HG02642 (cell line): ENCODE measurements around the gene PIAS3.
A peak's percentile ranks its signal among the peaks of the same experiment; 100 is the strongest.
"Not testable (repeated sequence)": the region's sequence is repeated elsewhere in the genome, so short reads cannot be mapped to it uniquely, and the experiment has no call there.

ENCODE experiments used
- ATAC-seq: cut with Tn5 transposase; IDR thresholded peaks from one replicate; pipeline ENCODE4 v1.9.1; 2021; ENCODE audit warnings: mild to moderate bottlenecking; ENCODE audit not compliant: unreplicated experiment, poor library complexity

Gene PIAS3

DNA sequence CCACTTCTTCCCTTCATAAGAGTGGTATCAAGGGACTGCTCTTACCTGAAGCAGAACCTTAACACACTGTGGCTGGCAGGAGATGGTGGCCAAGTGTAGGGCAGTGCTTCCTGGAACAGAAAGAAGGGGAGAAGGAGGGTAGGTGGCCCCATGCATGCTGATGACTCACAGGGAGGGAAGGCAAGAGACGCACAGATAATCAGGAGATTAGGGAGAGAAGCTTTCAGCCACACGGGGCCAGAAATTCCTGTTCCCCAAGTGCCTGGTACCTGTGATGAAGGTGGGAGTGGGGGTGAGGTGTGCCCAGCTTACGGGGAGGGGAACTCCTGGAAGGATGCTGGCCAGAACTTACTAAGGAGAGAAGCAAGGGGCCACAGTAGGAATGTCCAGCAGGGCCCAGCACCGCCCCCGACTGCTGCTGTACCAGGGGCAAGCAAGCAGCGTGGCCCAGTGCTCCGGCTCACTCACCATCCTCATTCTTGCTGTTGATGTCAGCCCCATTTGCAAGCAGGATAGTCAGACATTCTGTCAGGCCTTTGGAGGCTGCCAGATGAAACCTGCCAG is 19.1 kb upstream of the PIAS3 start:
- ATAC-seq = no peak

GRCh38 chr1:145874646-145875045 is 15.8 kb upstream of the PIAS3 start:
- no peak for ATAC-seq

DNA sequence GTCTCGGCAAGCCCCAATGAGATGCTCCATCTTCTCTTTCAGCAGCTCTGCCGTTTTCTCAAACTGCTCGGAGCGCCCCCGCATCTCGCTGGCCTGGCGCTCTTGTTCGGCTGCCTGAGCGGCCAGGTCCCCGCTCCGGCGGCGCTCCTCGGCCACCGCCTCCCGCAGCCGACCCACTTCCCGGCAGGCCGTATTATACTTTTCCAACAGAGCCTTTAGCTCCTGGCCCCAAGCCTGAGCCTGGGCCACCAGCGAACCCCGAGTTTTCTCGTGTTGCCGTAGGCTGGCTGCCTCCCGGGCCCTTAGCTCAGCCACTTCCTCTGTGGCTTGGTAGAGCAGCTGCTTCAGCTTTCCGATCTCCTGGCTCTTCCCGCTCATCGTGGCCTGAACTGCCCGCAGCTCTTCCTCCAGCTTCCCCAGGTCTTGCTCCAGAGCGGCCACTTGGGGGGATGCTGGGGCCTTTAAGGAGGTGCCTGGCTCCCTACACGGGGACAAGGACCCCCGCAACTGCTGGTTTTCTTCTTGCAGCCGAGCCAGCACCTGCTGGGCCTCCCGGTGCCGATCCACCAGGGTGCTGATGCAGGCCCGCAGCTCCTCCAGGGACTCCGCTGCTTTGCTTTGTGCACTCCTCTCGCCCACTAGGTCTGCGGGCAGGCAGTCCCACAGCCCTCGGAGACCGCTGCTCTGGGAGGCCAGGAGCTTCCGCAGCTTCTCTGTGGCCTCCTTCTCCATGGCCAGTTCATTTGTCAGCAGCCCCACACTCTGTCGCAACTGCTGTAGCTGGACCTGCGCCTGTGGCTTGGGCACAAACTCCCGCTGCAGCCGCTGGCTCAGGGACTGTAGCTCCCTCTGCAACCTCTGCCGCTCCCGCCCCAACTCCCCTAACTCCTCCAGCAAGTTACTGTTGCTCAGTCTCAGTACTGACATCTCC is 13.4 kb upstream of the PIAS3 start:
- ATAC-seq = no peak

GRCh38 chr1:145868232-145868631 is 9.4 kb upstream of the PIAS3 start:
- ATAC-seq = no peak

GRCh38 chr1:145863282-145864018 is 4.6 kb upstream of the PIAS3 start:
- ATAC-seq = no peak

DNA sequence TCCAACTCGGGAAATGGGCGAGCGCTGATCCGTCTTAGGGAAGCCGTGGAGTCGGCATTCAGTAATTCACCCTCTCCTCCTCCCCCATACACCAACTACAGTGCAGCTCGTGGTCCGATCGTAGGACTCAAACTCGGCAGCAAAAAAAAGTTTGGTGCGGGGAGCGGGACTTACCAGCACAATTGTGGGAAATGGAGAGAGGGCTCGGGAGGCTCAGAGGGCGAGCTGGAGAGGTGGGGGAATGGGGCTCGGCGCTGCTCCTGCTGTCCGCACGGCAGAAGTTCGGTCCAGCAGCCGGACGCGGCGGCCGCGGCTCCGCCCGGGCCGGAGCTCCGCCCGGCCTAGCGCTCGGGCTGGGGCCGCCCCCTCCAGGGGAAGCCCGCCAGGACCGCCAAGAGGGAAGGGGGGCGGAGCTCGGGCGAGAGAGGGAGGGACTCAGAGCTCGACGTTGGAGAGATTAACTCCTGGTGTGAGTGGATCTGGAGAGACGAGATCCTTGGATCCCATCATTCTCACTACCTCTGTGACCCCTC is 676 bp upstream of the PIAS3 start:
- ATAC-seq = peak; percentile 79

DNA sequence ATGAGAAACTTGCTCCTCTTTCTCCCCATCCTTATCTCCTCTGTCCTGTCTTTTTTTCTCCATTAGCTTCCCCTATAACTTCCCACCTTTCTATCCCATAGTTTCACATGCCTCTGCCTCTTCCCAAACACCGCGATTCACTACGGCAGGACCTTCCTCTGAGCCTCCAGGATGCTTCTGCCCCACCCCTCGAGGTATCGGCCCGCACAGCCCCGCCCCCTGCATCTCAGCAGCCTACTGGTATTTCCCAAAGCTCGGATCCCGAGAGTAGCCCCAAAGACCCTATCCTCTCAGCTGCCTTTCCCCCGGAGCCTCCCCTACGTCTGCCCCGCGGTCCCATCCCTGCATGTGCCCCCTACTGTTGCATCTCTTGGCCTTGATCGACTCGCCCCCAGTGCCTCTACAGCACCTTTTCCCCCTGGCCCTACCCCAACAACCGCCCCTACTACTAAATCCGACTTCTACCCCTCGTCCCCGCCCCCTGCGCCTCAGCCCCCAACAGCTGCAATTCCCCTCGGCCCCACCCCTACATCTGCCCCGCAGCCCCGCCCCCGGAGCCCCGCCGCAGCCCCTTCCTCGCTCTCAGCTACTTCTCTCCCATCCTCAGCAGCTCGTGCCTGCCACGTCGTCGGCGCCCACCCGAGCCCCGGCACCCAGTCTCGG is 512 bp downstream of the PIAS3 start:
- no peak for ATAC-seq

GRCh38 chr1:145857170-145857569 is 1.7 kb downstream of the PIAS3 start:
- no peak for ATAC-seq

GRCh38 chr1:145855426-145855948 is 3.4 kb downstream of the PIAS3 start:
- no peak for ATAC-seq

DNA sequence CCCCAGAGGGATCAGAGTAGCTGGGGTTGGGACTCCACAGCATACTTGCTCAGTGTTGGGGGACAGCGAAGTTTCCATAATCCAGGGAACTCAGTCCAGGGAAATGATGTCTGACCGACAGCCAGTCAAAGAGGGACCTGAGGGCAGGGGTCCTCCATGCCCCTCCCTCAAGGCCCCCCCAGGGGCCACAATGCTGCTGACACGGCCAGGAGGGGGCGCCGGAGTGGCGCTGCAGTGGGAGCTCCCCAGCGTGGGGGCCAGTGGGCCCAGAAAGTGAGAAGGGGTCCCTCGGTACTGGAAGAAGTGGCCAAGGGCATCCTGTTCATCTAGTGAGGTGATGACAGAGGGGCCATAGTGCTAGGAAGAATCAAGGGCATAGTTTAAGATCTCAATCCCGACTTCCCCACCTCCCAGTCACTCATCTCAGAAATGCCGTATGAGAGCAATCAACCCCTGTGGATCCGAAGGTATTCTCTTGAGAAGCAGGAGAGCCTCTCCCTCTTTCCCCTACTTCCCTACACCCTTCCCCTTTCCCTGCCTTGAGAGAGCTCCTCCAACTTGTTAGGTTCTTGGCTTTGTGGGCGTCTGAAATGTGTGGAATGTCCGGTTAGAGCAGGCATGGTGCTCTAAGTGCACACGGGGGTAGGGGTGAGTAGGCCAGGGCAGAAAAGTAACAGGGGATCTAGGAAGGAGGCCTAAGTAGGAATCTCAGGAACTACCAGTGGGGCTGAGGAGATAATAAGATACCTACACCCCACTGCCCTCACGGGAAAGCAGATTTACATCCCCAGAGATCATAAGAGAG is 9.3 kb downstream of the PIAS3 start:
- no peak for ATAC-seq

- ATAC-seq = no peak
Observed at GRCh38 chr1:145847827-145848226, 11.1 kb downstream of the PIAS3 start.

DNA sequence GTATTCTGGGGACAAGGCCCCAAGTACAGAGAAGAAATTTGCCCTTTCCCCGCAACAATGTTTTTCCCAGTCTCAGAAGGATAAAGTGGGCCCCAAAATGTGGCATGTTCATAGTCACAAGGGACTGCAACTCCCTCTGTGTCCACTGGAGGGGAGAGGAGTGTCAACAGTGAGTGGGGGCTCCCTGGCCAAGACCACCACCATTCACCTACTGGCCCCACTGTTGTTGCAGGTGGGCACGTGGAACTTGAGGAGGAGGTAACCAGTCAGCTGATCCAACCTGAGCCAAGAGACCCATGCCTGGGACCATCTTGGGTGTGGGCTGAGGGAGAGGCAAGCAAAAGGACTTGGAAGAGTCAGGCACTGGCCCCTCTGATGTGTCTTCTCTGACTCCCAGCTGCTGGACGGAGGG is 12.7 kb downstream of the PIAS3 start:
- ATAC-seq = no peak

DNA sequence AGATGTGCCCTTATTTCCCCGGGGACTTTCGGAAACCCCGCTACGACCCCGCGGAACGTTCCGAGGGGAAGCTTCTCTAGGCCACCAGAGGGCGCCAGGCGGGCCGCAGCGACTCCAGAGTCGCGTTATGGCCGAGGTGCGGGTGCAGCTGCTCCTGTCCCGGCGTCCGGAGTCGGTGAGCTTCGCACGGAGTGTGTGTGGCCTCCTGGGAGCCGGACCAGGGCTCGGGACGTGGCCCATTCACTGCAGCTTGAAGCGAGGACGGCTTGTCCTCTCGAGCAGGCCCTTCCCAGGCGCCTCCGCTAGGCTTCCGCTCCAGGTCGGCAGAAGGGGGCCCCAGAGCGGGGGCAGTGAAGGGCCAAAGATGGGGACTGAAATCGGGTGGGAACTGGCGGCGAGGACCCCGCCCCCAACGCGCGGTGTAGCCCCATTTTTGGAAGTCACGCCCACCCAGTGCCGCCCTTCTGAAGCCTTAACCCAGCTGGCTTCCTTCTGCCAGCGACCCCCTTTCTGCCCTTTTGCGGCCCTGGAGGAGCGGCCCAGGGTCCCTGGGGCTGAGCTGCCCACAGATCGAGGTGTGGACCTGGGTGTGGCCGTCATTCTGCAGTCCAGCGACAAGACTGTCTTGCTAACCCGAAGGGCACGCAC is 13.2 kb downstream of the PIAS3 start, which contains the start of gene NUDT17:
NUDT17 (plus strand) TSS at position 117 of the 648 bp plus-strand sequence; CDS start at position 128, 11 bp downstream.
- ATAC-seq = peak; percentile 75

GRCh38 chr1:145845144-145845513 is 13.8 kb downstream of the PIAS3 start:
- ATAC-seq = peak; percentile 70

DNA sequence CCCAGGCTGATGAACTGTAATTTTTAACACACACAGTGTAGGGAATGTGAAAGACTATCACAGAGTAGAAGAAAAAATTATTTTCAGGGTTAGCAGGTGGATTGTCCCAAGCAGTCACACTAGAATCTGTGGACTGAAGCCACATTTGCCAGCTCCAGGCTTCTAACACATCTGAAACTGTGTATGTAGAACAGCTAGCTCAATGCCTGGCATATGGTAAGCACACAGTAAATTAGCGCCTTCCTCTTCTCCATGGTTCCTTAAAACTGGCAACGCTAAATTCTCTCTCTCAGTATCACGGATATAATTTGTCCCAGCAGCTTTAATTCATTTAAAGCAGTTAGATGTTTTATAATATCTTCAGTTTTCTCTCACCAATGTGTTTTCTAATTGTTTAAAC is 15.8 kb downstream of the PIAS3 start:
- ATAC-seq = no peak

- ATAC-seq = no peak
Observed at GRCh38 chr1:145837656-145838055, 21.2 kb downstream of the PIAS3 start.

GRCh38 chr1:145830810-145831209 is 28.1 kb downstream of the PIAS3 start:
- ATAC-seq = not testable (repeated sequence)

- no peak for ATAC-seq
Observed at GRCh38 chr1:145828367-145829026, 30.4 kb downstream of the PIAS3 start.
